Right kidney (tissue), 1 donor: ENCODE measurements around the gene FAM168A.

Experiments
- DNase-seq: peaks from one replicate; pipeline ENCODE4 v3.0.0-alpha.2; 2016

The FAM168A gene

GRCh38 chr11:73388265-73389133 is 209.4 kb downstream of the FAM168A start:
- DNase-seq = peak; percentile 42

GRCh38 chr11:73387594-73388264 is 210.2 kb downstream of the FAM168A start:
- peak; percentile 60 for DNase-seq

- no peak for DNase-seq
Observed at GRCh38 chr11:73386546-73386945, 211.4 kb downstream of the FAM168A start.

GRCh38 chr11:73386016-73386415 is 211.9 kb downstream of the FAM168A start:
- DNase-seq = no peak

- no peak for DNase-seq
Observed at GRCh38 chr11:73384872-73385689, 212.8 kb downstream of the FAM168A start.

DNA sequence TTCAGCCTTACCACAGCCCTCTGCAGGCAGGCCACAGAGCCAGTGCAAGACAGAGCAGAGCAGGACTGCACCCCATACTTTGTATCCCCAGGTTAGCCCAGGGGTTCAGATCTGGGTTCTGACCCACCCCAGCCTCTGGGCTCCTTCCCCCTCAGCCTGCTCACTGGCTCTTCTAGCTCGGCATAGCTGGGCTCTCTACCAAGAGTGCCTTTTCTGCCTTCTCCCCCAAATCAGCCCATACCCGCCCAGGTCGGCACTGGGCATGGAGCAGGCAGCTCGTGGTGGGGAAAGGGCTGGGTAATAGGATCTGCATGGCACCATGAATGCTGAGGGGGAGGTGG is 213.4 kb downstream of the FAM168A start:
- DNase-seq = no peak

DNA sequence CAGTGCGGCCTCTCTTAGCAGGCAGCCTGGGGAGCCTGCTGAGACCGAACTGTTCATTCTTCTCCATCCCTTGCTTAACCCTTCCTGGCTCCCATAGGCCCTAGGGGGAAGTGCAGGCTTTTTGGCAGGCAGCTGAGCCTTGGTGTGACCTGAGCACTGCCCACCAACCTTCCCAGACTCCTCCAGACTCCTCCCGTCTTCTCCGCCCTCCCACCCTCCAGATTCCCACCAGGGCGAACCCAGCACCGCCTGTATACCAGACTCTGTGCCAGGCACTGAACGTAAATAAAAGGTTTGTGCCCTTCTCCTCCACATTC is 213.8 kb downstream of the FAM168A start:
- no peak for DNase-seq

DNA sequence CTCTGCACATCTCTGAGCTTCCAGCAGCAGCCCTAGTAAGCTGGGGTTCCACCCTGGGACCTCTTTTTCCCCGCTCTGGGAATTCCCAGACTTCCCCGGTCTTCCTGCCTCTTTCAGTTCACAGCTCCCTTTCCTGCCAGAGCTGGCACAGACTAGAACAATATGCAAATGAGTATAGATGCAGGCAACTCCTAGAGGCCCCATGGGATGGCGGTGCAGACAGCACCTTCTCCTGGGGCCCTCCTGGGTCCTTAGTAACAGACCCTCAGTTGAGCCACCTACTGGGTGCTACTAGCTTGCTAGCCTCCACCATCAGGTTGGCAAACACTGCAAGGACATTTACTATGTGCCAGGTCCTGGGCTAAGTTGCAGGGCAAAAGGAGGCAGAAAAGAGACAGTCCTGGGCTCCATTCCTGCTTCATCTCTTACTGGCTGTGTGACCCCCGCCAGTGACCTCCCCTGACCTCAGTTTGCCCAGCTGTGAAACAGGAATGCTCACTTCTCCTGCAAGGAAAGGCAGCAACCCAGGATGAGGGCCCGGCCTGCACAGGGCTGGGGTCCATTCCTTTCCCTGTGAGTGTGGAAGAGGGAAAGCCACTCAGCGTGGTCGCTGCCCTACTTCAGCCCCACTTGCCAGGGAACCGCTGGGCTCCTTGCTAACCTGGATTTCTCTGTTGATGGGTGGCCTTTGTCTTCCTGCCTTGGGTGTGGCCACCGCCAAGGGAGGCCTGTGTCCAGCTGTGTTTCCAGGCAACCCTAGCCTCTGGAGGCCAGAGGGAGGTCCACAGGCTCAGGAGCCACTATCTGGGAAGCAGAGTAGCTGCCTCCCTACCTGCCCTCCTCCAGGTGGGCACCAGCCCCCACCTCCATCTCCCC is 214.4 kb downstream of the FAM168A start:
- no peak for DNase-seq

GRCh38 chr11:73382747-73383146 is 215.2 kb downstream of the FAM168A start:
- DNase-seq = no peak

- no peak for DNase-seq
Observed at GRCh38 chr11:73382183-73382582, 215.7 kb downstream of the FAM168A start.

DNA sequence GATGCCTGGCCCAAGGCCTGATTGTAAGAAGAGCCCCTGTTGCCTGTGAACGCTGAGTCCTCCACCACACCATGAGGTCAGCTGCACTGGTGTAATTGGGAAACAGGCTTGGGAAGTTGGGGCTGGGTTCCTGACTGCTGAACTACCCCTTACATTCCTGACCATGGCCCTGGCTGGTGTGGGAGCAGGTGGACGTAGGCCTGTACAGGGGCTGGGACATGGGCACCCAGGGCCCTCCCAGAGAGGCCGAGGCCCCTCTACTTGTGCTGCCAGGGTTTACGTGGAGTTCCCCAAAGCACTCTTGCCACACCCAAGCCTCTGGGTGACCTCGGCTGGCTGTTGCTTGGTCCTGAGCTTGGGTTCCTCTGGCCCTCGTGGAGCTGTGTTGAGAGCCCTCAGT is 216.3 kb downstream of the FAM168A start:
- DNase-seq = no peak

DNA sequence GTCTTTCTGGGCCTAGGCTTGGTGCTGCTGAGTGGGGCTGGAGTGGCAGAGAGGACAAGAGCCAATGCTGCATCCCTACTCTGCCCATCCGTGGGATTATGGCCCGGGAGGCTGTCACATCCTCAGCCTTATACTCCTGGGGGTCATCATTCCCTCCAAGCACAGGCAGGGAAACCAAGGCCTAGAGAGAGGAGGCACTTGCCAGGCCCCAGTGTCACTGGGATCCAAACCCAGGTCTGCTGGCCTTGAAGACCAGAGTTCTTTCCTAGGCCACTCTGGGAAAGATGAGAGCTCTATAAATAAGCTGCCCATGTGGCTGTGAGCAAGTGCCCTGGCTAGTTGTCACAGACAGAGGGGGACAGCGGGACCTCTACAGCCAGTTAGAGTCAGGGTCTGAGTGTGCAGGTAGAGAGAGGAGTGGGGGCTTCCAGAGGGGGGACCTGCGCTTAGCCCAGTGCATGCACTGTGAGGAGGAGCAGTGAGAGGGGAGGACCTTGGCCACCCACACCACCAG is 217.0 kb downstream of the FAM168A start:
- DNase-seq = no peak

DNA sequence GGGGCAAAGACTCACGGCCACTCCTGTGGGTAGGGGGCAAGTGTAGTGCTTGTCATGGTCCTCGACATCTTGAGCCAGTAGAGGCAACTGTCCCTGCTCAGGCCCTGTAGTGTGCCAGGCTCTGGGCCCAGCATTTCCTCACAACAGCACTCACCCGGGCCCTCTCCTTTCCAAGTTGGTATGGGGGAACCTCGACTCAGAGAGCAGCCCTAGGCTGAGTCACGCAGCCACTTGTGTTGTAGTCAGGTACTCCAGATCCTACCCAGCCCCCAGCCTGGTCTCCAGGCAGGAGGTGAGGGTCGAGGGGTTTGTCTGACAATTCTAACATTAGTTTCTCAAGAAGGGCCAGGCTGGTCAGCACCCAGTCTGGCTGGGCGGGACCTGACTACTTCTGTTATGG is 217.6 kb downstream of the FAM168A start:
- DNase-seq = no peak

- no peak for DNase-seq
Observed at GRCh38 chr11:73379189-73379880, 218.6 kb downstream of the FAM168A start.

DNA sequence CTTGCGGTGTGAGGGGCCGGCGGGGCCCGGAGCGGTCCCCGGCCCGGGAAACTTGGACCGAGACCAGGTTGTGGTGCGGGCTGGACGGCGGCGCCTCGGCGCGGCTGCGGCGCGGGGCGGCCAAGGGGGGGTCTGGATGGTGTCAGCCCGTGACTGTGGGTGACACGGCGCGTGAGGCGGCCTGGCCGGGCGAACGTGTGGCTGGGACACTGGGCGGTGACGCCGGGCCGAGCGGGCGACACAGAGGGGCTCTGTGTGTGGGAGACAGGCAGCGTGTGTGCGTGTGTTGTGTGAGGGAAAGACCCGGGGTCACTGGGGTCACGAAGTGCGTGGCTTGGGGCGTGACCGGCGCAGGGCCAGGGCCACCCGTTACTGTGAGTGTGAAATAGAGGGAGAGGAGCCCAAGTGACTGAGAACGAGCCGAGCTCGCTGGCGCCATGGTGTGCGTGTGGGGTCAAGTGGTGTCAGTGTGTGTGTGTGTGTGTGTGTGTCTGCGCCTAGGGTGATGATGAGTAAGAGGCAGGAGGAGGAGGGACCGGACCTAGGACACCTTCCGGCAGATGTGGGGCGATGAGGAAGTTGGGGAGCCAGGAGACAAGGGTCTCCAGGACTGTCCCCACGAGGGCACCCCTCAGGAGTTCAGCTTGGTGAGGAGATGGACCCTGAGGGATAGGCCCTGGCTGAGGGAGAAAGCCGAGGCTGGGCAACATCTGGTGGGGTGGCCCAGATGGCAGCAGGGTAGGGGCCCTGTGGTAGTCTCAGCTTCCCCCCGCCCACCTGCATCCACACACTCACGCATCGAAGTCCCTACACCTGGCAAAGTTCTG is 220.9 kb downstream of the FAM168A start:
- DNase-seq = peak; percentile 76

GRCh38 chr11:73376160-73376802 is 221.6 kb downstream of the FAM168A start, which contains the start of gene RELT:
TSS of gene RELT (plus strand) at chr11:73376399. CDS start at chr11:73389137, 12,738 bp downstream.
- DNase-seq = peak; percentile 97

DNA sequence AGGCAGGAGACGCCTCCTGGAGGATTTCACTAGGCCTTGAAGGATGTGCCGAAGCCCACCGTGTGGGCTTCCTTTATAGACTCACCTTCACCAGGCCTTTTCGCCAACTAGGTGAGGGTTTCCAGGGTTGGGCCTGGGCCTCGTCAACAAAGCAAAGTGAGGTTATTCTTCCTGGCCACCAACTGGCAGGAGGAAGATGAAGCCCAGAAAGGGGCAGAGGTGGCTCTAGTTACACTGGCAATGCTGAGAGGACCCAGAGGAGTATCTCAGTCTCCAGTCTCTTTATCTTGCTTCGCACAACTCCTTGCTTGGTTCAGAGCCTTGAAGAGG is 222.1 kb downstream of the FAM168A start:
- no peak for DNase-seq

GRCh38 chr11:73374151-73374550 is 223.8 kb downstream of the FAM168A start:
- no peak for DNase-seq

- no peak for DNase-seq
Observed at GRCh38 chr11:73372375-73372993, 225.4 kb downstream of the FAM168A start.
